SIG-M5 treated with dmso at 0.1 percent for 504 hours (cell line): Measurements from ENCODE around the gene GPX7.
"Not testable (repeated sequence)": the region's sequence is repeated elsewhere in the genome, so short reads cannot be mapped to it uniquely, and the experiment has no call there.

Experiments used
- DNase-seq: peaks from one replicate; lab custom pipeline; 2025; ENCODE audit not compliant: unreplicated experiment; lab: John Stamatoyannopoulos, UW

The GPX7 gene

DNA sequence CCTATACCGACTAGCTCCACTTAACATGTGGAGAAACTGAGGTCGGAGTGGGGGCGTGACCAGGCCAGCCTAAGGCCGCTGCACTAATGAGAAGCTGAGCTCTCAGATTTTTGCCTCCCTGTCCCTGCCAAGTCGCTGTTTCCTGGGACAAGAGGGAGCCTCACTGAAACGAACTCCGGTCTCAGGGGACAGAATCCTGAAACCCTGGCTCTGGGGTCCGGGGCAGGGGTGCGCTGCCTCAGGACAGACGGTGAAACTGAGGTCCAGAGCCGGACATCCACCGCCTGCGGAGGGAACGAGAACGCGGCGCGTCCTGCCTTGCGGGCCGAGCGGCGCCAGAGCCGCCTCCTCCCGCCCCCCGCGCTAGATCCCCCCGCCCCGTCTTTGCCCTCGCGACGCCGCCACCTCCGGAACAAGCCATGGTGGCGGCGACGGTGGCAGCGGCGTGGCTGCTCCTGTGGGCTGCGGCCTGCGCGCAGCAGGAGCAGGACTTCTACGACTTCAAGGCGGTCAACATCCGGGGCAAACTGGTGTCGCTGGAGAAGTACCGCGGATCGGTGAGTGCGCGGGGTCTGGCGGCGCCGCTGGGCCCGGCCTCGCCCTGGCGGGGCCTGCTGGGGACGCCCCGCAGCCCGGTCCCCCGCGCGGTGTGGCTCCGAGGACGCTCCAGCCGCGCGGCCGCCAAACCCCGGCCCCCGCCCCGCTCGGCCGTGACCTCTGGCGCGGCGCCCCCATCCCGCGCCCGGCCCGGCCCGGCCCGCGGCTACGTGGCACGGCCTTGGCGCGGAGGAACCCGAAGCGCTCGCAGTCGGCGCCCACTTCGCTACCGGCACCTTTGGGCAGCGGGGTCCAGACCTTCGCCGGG is at the start of gene GPX7:
Gene GPX7 (plus strand): TSS at position 381 of the 865 bp plus-strand sequence. CDS start 39 bp downstream, at position 420.
- DNase-seq: no peak

- DNase-seq: peak; percentile 62
These were observed 49.4 kb upstream of the GPX7 start, which contains the start of gene TUT4 for GRCh38 chr1:52552505-52553361. TUT4 (minus strand) TSS chr1:52553092; CDS start chr1:52526280, 26,812 bp downstream.

- DNase-seq: peak; percentile 62
These were observed 48.6 kb upstream of the GPX7 start for GRCh38 chr1:52553362-52554266.

- DNase-seq: no peak
These were observed 47.9 kb upstream of the GPX7 start for GRCh38 chr1:52554267-52554640.

- no peak for DNase-seq
These were observed 47.4 kb upstream of the GPX7 start for GRCh38 chr1:52554756-52555155.

DNA sequence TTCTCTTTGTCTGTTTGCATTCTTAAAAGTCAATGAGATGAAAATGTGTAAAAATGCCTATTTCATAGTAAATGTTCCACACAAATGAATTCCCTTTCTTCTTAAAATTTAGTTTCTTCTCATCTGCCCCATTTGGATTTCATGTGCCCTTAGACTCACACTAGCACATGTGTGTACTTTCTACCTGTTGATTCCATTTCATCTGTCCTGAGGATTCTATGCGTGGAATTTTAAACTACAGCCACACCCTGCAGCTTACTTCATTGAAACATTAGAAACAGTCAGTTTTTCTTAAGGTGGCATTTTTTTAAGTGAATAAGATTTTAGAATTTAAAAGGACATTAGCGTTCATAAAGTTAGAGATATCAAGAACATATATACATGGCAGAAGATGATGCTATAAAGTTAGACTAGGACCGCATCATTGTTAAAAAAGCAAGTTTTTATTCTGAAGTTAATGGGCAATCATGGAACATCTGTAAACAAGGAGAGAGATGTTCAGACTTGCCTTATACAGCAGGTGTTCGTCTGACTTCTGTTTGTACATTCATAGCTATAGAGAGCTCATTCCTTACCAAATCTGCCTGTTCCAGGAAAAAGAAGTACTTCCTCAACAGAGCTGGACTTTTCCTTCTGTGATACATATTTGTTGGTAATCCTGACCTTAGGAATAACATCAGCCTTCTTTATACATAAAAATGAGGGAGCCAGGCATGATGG is 45.4 kb upstream of the GPX7 start:
- DNase-seq: no peak

GRCh38 chr1:52558941-52559340 is 43.2 kb upstream of the GPX7 start:
- DNase-seq: no peak

GRCh38 chr1:52559875-52560274 is 42.3 kb upstream of the GPX7 start:
- no peak for DNase-seq

- no peak for DNase-seq
These were observed 39.4 kb upstream of the GPX7 start for GRCh38 chr1:52562766-52563165.

GRCh38 chr1:52567943-52568342 is 34.2 kb upstream of the GPX7 start:
- no peak for DNase-seq

GRCh38 chr1:52569449-52570210 is 32.5 kb upstream of the GPX7 start:
- peak; percentile 79 for DNase-seq

DNA sequence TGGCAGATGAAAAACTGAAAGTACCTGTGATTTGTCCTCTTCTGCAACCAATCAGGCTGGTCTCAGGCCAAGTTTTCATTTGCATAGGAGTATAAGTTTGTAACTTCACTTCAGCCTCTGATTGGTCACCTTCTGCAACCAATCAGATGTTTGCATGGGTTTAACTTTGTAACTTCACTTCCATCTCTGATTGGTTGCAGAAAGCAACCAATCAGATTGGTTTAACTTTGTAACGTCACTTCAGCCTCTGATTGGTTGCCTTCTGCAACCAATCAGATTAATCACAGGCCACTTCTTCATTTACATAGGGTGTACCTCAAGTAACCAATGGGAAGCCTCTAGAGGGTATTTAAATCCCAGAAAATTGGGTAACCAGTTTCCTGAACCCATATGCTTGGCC is 30.4 kb upstream of the GPX7 start:
- DNase-seq: no peak

- no peak for DNase-seq
These were observed 29.8 kb upstream of the GPX7 start for GRCh38 chr1:52572387-52572786.

- peak; percentile 67 for DNase-seq
These were observed 27.6 kb upstream of the GPX7 start for GRCh38 chr1:52574594-52574993.

- no peak for DNase-seq
These were observed 26.1 kb upstream of the GPX7 start for GRCh38 chr1:52576074-52576473.

- not testable (repeated sequence) for DNase-seq
These were observed 24.1 kb upstream of the GPX7 start for GRCh38 chr1:52578066-52578465.

- DNase-seq: no peak
These were observed 22.8 kb upstream of the GPX7 start for GRCh38 chr1:52579415-52579814.

GRCh38 chr1:52580283-52580682 is 21.9 kb upstream of the GPX7 start:
- DNase-seq: no peak

GRCh38 chr1:52582116-52582696 is 20.0 kb upstream of the GPX7 start:
- no peak for DNase-seq
